DMS53 treated with DMSO at 0.1 percent for 48 hours (cell line): Measurements from ENCODE around the gene TPM1.
"Not testable (repeated sequence)": the region's sequence is repeated elsewhere in the genome, so short reads cannot be mapped to it uniquely, and the experiment has no call there.

Experiments
- DNase-seq: peaks from one replicate; lab custom pipeline; 2025; ENCODE audit not compliant: unreplicated experiment; lab: John Stamatoyannopoulos, UW

The TPM1 gene

GRCh38 chr15:63091679-63092446, 49.3 kb downstream of the TPM1 start:
- no peak for DNase-seq

DNA sequence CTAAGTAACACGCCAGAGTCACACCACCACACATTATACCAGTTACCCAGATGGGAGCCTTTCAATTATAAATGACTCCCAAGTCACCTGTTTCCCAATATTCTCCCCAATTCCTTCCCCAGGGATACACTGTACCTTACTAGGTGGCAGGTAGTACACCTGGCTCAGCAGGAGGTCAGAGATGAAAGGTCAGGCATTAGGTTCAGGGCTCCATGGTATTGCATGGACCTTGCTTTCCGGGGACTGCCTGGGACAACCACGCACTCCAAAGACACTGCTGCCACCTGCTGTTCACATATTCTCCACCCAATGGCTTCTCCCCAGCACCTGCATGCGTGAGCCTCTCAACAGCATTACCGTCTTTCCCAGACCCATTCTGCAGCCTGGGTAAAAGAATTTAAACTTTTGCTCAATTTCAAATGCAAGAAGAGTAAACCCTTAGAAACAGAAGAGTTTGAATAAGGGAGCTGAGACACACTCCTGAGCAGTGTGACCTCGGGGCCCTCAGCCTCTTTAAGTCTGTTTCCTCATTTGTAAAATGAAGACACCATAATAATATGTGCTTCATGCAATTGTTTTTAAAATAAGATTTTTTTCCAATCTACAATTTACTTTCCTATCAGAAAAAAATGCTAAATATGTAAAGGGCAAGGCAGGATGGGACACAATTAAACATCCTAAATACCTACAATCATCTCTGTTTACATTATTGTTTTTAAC, 51.1 kb downstream of the TPM1 start:
- peak; percentile 55 for DNase-seq

DNA sequence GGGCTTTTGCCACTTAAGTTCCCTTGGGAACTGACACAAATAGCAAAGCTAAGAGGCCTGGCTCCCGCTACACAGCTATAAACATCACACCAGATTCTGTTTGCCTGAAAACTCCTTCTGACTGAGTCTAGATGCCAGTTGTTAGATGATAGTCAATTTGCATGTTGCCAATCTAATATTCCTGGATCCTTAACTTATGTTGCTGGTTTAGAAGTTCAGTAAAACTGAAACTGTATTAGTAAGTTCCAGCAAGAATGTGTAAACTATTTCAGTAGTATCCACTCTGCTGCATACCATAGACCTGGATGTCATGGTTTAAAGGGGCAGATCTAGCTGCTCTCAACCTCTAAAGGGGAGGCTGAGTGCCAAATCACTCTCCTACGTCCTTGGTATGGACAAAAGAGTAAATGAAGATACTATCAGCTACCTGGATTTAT, 52.0 kb downstream of the TPM1 start:
- DNase-seq = no peak

DNA sequence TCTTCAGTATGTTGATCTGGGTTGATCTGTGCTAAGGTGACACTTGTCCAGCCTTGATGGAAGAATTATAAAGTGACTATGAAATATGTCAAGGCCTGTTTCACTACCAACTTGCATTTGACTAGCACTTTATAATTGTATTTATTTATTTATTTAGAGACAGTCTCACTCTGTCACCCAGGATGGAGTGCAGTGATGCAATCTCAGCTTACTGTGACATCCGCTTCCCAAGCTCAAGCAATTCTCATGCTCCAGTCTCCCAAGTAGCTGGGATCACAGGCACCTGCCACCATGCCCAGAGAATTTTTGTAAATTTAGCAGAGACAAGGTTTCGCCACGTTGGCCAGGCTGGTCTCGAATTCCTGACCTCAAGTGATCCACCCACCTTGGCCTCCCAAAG, 53.6 kb downstream of the TPM1 start:
- DNase-seq = no peak

GRCh38 chr15:63098901-63099300, 56.4 kb downstream of the TPM1 start:
- not testable (repeated sequence) for DNase-seq

DNA sequence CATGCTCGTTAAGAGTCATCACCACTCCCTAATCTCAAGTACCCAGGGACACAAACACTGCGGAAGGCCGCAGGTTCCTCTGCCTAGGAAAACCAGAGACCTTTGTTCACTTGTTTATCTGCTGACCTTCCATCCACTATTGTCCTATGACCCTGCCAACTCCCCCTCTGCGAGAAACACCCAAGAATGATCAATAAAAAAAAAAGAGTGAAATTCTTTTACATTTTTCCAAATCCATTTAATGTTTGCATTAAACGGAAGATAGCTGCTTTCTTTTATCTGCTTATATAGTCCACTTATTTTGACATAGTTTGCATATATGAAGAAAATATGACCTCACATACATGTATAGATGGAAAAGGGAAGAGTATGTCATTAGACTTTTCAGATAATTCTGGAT, 57.0 kb downstream of the TPM1 start:
- DNase-seq = not testable (repeated sequence)

DNA sequence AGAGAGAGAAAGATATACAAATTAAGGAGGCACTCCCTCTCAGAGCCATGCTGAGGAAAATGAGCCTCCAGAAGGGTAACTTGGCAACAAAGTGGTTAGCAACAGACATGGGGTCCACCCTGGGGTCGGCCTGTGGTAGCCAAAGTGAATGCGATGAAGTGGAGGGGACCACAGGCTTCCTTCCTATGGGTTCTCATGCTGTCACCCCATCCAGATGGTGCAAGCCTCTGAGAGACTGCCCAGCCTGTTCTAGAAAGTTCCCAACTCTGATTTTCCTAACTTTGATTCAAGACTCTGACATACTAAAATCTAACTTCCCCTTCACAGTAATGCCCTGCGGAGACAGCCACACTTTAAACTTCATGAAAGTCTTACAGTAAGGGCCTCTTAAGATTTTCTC, 60.9 kb downstream of the TPM1 start:
- DNase-seq = no peak

DNA sequence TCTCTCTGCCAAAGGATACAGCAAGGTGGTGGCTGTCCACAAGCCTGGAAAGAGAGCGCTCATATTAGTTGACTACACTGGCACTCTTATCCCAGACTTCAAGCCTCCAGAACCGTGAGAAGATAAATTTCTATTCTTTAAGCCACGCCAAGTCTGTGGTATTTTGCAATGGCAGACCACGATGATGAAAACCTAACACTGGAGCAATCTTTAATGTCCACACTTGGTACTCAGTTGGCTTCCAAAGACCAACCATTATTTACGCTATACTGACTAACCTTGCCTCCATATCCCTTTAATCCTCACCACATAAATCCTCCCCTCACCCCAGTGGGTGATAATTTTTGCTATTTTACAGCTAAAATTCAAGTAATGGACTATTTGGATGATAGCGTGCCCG, 62.2 kb downstream of the TPM1 start:
- DNase-seq = no peak

DNA sequence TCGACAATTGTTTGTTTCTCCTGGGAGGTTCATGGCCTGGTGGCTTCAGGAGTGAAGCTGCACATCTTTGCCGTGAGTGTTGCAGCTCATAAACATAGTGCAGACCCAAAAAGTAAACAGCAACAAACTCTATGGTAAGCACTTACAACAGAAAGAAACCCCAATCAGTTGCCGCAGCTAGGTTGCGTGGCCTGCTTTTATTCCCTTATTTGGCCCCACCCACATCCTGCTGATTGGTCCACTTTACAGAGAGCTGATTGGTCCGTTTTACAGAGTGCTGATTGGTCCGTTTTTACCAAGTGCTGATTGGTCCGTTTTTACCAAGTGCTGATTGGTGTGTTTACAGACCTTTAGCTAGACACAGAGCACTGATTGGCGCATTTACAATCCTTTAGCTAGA, 62.8 kb downstream of the TPM1 start:
- not testable (repeated sequence) for DNase-seq

DNA sequence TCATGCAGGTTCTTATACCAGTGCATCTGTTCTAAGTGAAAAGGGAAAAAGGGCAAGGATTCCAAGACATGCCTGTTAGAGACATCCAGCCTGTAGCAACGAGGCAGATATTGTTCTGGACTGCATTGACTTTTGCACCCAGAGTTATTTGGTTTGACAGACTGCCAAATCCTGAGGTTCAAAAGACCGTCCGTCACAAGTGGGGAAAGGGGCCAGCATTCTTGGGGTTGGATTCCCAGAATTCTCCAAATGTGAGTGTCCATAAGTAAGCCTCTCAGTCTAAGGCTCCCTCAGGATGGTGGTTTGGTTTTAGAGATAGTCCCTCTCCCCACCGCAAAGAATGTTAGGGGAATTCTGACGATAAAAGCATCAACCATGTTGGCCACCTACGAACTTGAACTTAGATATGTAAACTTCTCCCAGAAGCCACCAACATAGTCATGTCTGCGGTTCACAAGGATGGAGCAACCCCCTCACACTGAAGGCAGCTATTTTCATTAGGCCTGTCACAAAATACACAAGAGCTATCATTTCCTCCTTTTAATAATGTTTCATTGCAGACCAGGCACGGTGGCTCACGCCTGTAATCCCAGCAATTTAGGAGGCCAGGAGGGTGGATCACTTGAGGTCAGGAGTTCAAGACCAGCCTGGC, 65.5 kb downstream of the TPM1 start:
- no peak for DNase-seq

DNA sequence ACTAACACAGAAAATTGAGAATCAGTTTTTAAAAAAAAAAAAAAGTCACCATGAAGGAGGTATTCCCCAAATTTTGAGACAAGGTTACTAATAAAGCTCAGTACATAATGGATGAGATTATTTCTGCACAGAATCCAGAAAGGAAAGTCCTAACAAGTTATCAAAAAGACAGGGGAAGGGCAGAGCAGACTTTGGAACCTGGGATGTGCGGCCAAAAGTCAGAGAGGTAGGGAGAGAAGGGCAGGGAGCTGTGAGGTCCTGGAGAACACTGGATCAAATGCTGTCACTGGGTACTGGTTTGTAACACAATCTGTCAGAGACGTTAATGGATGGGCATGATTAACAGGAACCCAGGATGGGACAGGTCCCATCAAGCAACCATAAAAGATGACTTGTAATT, 67.0 kb downstream of the TPM1 start:
- no peak for DNase-seq

GRCh38 chr15:63109920-63110319, 67.4 kb downstream of the TPM1 start:
- DNase-seq = no peak

GRCh38 chr15:63110428-63111026, 68.0 kb downstream of the TPM1 start:
- no peak for DNase-seq

DNA sequence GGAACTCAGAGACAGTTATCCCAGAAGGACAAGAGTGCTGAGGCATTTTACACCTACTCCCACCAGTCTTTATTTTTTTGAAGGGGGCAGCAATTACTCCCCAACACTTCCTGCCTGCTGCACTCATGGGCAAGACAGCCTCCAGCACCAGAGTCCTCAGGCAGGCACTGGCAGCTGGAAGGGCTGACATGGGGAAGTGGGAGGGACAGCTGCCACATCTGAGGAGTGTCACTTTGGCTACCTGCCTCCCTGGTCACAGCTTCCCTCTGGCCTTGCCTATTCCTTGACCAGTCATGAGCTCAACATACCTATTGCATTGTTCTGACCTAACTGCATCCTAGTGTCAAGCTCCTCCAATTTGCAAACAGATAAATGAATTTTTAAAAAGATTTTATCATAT, 68.9 kb downstream of the TPM1 start:
- no peak for DNase-seq

DNA sequence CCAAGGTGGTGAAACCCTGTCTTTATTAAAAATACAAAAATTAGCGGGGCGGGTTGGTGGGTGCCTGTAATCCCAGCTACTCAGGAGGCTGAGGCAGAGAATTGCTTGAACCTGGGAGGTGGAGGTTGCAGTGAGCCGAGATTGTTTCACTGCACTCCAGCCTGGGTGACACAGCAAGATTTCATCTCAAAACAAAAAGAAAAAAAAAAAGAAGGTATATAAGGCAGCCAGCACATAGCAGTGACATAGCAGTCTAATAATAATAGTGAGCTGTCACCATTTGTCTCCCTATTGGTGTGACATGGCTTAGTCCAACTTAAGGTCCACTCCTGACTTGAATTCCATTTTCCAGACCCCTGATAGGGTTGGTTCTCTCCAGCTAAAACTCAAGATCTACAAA, 70.3 kb downstream of the TPM1 start:
- DNase-seq = no peak

GRCh38 chr15:63114465-63114864, 71.9 kb downstream of the TPM1 start:
- DNase-seq = no peak
